HepG2 (cell line): ENCODE data around the gene HS3ST2. TPM values are rescaled to one million over a fixed set of nuclear protein-coding genes. Genes with fewer than 3 reads are reported as not detected.

Experiments used
- CHD4 ChIP-seq: fragments of 200-600 bp; sonication (generic); IDR thresholded peaks from 2 replicates; pipeline ENCODE4 v1.7.0; 2017; ENCODE audit warnings: mild to moderate bottlenecking, low read length, borderline replicate concordance
- HHEX ChIP-seq: IDR thresholded peaks from 2 replicates; pipeline ENCODE4 v1.6.1; 2016; ENCODE audit warnings: control low read depth
- IKZF4 ChIP-seq: sonication (generic); formaldehyde crosslinking; IDR thresholded peaks from 2 replicates; pipeline ENCODE4 v1.5.1; 2020; ENCODE audit warnings: borderline replicate concordance, mild to moderate bottlenecking, low read depth, missing genetic modification reagents; ENCODE audit errors: not compliant biosample characterization
- KDM5A ChIP-seq: fragments of 200-600 bp; sonication (generic); IDR thresholded peaks from 2 replicates; pipeline ENCODE4 v1.7.0; 2018; ENCODE audit warnings: antibody characterized with exemption, mild to moderate bottlenecking, low read length, borderline replicate concordance
- KDM5B ChIP-seq: sonication (generic); formaldehyde crosslinking; IDR thresholded peaks from 2 replicates; pipeline ENCODE4 v1.4.0; 2020; ENCODE audit warnings: missing genetic modification reagents, mild to moderate bottlenecking, borderline replicate concordance
- KLF9 ChIP-seq: IDR thresholded peaks from 2 replicates; pipeline ENCODE4 v1.6.1; 2016; ENCODE audit warnings: low read depth
- MBNL3 ChIP-seq: fragments of 250-450 bp; sonication (Bioruptor Pico); conservative IDR thresholded peaks from 2 replicates; pipeline ENCODE4 v1.8.0; 2022; ENCODE audit warnings: mild to moderate bottlenecking, inconsistent platforms
- NFRKB ChIP-seq: fragments of 450-650 bp; IDR thresholded peaks from 2 replicates; pipeline ENCODE4 v1.6.1; 2017
- RNF2 ChIP-seq: fragments of 450-650 bp; conservative IDR thresholded peaks from 2 replicates; pipeline ENCODE4 v1.6.1; 2016; ENCODE audit warnings: low read depth
- RXRB ChIP-seq: IDR thresholded peaks from 2 replicates; pipeline ENCODE4 v1.6.1; 2016; ENCODE audit warnings: borderline replicate concordance, missing genetic modification reagents, missing compliant biosample characterization
- TCF7 ChIP-seq: sonication (generic); IDR thresholded peaks from 2 replicates; pipeline ENCODE4 v1.6.1; 2016; ENCODE audit warnings: antibody characterized with exemption, low read depth
- ZBTB20 ChIP-seq: sonication (generic); formaldehyde crosslinking; IDR thresholded peaks from 2 replicates; pipeline ENCODE4 v1.8.1; 2023; ENCODE audit warnings: missing genetic modification reagents, low read depth, mild to moderate bottlenecking, borderline replicate concordance
- ZEB1 ChIP-seq: IDR thresholded peaks from 2 replicates; pipeline ENCODE4 v1.6.1; 2012; ENCODE audit warnings: mild to moderate bottlenecking, low read depth, inconsistent platforms; ENCODE audit not compliant: insufficient replicate concordance
- ZFY ChIP-seq: sonication (generic); formaldehyde crosslinking; IDR thresholded peaks from 2 replicates; pipeline ENCODE4 v1.4.0; 2020; ENCODE audit warnings: missing genetic modification reagents
- ZNF3 ChIP-seq: IDR thresholded peaks from 2 replicates; pipeline ENCODE4 v1.7.0; 2017; ENCODE audit warnings: inconsistent platforms
- ZNF615 ChIP-seq: sonication (generic); formaldehyde crosslinking; IDR thresholded peaks from 2 replicates; pipeline ENCODE4 v1.5.0; 2020; ENCODE audit warnings: mild to moderate bottlenecking, missing genetic modification reagents, borderline replicate concordance
- ZNF660 ChIP-seq: sonication (generic); formaldehyde crosslinking; IDR thresholded peaks from 2 replicates; pipeline ENCODE4 v1.5.1; 2020; ENCODE audit warnings: mild to moderate bottlenecking, low read depth, missing genetic modification reagents, borderline replicate concordance
- ZNF724P ChIP-seq: sonication (generic); formaldehyde crosslinking; IDR thresholded peaks from 2 replicates; pipeline ENCODE4 v1.8.0; 2022; ENCODE audit warnings: missing genetic modification reagents, borderline replicate concordance
- polyA plus RNA-seq, 8 experiments: library from polyadenylated mRNA; depleted of rRNA in 3 of 8; stranded (reverse) in 7 of 8; unstranded in 1 of 8; fragments of >200 nt; fragmentation: Illumina TruSeq in 4 of 8; extraction: Trizol in 4 of 8; gene quantifications; 2 replicates each; pipeline versions ENCODE4 v1.2.1 to v1.2.3, GENCODE V29; 2011 to 2016; ENCODE audit warnings: low read depth in 4 of 8, missing spikeins in 1 of 8, mixed read lengths in 1 of 8; ENCODE audit not compliant: insufficient read depth in 1 of 8
- total RNA-seq, 5 experiments: library from RNA; depleted of rRNA; stranded (reverse); fragments of >200 nt; fragmentation: Illumina TruSeq; extraction: Trizol; gene quantifications; 2 replicates each; pipeline ENCODE4 v1.2.3, GENCODE V29; 2016; ENCODE audit warnings: low read depth in 1 of 5
- TF ChIP-seq, protein P1 (sequence below): sonication (generic); formaldehyde crosslinking; IDR thresholded peaks from 2 replicates; pipeline ENCODE4 v1.4.0; 2020; ENCODE audit warnings: missing genetic modification reagents
- TF ChIP-seq, protein P2 (sequence below): sonication (generic); formaldehyde crosslinking; IDR thresholded peaks from 2 replicates; pipeline ENCODE4 v1.5.0; 2020; ENCODE audit warnings: mild to moderate bottlenecking, low read depth, missing genetic modification reagents, borderline replicate concordance
- TF ChIP-seq, protein P3 (sequence below): sonication (generic); formaldehyde crosslinking; IDR thresholded peaks from 2 replicates; pipeline ENCODE4 v1.5.0; 2020; ENCODE audit warnings: mild to moderate bottlenecking, missing genetic modification reagents
- TF ChIP-seq, protein P4 (sequence below): sonication (generic); formaldehyde crosslinking; IDR thresholded peaks from 2 replicates; pipeline ENCODE4 v1.8.1; 2023; ENCODE audit warnings: mild to moderate bottlenecking, missing genetic modification reagents

Gene HS3ST2
- total and polyA plus RNA-seq, 2 of the 13 experiments (the other 11 are each of a cell fraction or from before 2014, with no cell fraction given) = not detected

DNA sequence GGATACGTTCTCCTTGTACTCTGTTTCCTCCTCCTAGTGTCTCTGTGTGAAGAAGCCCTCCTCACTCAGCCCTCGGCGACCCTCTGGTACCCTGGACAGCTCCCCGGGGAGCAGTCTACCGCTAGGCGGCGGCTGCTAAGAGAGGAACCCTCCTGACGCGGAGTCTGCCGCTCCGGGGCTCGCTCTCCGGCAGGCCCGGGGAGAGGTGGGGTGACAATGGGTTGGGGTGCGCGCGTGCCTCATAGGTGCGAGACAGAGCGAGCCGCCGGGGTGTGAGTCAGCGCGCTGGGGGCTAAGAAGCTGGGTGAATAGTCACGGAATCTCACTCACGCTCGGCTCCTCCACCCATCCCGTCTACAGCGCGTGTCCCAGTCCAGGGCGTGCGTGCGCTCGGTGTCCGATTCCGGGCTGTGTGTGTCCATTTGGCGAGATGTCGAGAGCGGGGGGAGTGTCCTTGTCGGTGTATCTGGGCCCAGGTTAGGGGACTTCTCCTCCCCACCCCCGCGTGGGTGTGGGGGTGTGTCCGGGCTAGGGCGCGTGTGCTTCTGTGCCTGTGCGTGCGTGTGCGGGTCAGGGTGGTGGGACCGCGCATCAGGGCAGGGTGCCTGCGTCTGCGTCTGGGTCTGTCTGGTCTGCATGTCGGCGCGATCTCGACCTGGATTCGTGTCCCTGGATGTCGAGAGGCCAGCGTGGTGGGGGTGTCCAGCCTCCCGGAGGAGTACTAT is 577 bp upstream of the HS3ST2 start (continued):
- TF ChIP-seq, protein P1, sequence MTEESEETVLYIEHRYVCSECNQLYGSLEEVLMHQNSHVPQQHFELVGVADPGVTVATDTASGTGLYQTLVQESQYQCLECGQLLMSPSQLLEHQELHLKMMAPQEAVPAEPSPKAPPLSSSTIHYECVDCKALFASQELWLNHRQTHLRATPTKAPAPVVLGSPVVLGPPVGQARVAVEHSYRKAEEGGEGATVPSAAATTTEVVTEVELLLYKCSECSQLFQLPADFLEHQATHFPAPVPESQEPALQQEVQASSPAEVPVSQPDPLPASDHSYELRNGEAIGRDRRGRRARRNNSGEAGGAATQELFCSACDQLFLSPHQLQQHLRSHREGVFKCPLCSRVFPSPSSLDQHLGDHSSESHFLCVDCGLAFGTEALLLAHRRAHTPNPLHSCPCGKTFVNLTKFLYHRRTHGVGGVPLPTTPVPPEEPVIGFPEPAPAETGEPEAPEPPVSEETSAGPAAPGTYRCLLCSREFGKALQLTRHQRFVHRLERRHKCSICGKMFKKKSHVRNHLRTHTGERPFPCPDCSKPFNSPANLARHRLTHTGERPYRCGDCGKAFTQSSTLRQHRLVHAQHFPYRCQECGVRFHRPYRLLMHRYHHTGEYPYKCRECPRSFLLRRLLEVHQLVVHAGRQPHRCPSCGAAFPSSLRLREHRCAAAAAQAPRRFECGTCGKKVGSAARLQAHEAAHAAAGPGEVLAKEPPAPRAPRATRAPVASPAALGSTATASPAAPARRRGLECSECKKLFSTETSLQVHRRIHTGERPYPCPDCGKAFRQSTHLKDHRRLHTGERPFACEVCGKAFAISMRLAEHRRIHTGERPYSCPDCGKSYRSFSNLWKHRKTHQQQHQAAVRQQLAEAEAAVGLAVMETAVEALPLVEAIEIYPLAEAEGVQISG (CRISPR knock-in tag) = peak; percentile 84
- TF ChIP-seq ZBTB20 (no peak; the same call in 1 of the 2 replicates), RXRB (CRISPR knock-in tag) (peak; percentile 71), ZFY (CRISPR knock-in tag) (peak; percentile 51; the same call in 1 of the 2 replicates), ZNF724P (CRISPR knock-in tag) (peak; percentile 87), RNF2 (no peak), ZNF3 (CRISPR knock-in tag) (no peak), ZEB1 (no peak), ZNF660 (CRISPR knock-in tag) (no peak), HHEX (CRISPR knock-in tag) (0 out of 2 replicates have a peak, but pooled peaks have one; percentile 15), KLF9 (CRISPR knock-in tag) (no peak), KDM5A (no peak), TCF7 (no peak), NFRKB (no peak), ZNF615 (CRISPR knock-in tag) (no peak), MBNL3 (CRISPR knock-in tag) (no peak), IKZF4 (CRISPR knock-in tag) (peak; percentile 76), KDM5B (CRISPR knock-in tag) (peak; percentile 87), CHD4 (no peak)
- TF ChIP-seq, protein P2, sequence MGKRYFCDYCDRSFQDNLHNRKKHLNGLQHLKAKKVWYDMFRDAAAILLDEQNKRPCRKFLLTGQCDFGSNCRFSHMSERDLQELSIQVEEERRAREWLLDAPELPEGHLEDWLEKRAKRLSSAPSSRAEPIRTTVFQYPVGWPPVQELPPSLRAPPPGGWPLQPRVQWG = no peak
- TF ChIP-seq, protein P3, sequence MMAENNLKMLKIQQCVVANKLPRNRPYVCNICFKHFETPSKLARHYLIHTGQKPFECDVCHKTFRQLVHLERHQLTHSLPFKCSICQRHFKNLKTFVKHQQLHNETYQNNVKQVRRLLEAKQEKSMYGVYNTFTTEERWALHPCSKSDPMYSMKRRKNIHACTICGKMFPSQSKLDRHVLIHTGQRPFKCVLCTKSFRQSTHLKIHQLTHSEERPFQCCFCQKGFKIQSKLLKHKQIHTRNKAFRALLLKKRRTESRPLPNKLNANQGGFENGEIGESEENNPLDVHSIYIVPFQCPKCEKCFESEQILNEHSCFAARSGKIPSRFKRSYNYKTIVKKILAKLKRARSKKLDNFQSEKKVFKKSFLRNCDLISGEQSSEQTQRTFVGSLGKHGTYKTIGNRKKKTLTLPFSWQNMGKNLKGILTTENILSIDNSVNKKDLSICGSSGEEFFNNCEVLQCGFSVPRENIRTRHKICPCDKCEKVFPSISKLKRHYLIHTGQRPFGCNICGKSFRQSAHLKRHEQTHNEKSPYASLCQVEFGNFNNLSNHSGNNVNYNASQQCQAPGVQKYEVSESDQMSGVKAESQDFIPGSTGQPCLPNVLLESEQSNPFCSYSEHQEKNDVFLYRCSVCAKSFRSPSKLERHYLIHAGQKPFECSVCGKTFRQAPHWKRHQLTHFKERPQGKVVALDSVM (CRISPR knock-in tag) = no peak
- TF ChIP-seq, protein P4, sequence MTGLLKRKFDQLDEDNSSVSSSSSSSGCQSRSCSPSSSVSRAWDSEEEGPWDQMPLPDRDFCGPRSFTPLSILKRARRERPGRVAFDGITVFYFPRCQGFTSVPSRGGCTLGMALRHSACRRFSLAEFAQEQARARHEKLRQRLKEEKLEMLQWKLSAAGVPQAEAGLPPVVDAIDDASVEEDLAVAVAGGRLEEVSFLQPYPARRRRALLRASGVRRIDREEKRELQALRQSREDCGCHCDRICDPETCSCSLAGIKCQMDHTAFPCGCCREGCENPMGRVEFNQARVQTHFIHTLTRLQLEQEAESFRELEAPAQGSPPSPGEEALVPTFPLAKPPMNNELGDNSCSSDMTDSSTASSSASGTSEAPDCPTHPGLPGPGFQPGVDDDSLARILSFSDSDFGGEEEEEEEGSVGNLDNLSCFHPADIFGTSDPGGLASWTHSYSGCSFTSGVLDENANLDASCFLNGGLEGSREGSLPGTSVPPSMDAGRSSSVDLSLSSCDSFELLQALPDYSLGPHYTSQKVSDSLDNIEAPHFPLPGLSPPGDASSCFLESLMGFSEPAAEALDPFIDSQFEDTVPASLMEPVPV = peak; percentile 80
